GM13977 (cell line): ENCODE results near the gene GNE.
"Not testable (repeated sequence)": the region's sequence is repeated elsewhere in the genome, so short reads cannot be mapped to it uniquely, and the experiment has no call there.

Experiments used
- DNase-seq: peaks from one replicate; pipeline ENCODE4 v3.0.0; 2012; ENCODE audit warnings: low spot score
- in situ Hi-C: fragments of 300-500 bp; cut with MboI; formaldehyde crosslinking; loops from one replicate; pipeline ENCODE4 v1.12.0; 2022; ENCODE audit warnings: low sequenced_read_pairs, low pct_unique_long_range_greater_than_20kb, mixed read lengths, inconsistent platforms; ENCODE audit not compliant: unreplicated experiment
- TF ChIP-seq, protein P1 (sequence below): IDR thresholded peaks from 2 replicates; pipeline ENCODE4 v1.5.1; 2012; ENCODE audit warnings: mild to moderate bottlenecking, control low read depth; ENCODE audit not compliant: insufficient read depth; ENCODE audit errors: extremely low read depth, missing control alignments

GNE gene

DNA sequence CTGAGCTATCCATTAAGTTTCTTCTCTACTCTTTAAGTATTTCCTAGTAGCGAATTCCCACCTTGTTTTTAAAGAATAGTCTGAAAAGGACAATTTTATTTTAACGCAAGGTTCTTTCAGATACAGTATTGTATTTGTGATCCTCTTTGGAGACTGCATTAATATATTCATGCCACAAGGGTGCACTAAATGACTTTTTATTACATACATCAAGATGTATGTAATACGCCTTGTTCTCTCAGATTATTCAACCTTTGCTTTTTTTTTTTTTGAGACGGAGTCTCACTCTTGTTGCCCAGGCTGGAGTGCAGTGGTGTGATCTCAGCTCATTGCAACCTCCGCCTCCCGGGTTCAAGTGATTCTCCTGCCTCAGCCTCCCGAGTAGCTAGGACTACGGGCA lies 10.2 kb downstream of the GNE start:
- in situ Hi-C loops = not testable (repeated sequence)
- DNase-seq = peak; percentile 34

DNA sequence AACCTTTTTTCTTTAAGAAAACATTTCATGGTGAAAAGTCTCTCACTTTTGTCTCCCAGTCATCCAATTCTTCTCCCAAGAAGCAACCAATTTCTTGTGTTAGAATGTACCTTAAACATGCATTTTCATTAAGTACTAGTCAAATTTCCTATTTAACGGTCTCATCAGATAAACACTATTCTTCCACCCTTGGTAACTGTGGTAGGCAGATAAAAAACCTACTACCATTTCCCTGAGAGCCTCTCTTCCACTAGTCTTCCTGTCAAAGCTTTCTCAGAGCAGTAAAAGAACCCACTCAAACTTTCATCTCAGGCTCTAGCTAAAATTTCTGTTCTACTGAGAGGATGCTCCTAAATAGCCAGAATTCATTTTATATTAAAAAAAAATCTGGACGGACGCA lies 10.9 kb downstream of the GNE start:
- in situ Hi-C loops = no loop called here
- TF ChIP-seq, protein P1, sequence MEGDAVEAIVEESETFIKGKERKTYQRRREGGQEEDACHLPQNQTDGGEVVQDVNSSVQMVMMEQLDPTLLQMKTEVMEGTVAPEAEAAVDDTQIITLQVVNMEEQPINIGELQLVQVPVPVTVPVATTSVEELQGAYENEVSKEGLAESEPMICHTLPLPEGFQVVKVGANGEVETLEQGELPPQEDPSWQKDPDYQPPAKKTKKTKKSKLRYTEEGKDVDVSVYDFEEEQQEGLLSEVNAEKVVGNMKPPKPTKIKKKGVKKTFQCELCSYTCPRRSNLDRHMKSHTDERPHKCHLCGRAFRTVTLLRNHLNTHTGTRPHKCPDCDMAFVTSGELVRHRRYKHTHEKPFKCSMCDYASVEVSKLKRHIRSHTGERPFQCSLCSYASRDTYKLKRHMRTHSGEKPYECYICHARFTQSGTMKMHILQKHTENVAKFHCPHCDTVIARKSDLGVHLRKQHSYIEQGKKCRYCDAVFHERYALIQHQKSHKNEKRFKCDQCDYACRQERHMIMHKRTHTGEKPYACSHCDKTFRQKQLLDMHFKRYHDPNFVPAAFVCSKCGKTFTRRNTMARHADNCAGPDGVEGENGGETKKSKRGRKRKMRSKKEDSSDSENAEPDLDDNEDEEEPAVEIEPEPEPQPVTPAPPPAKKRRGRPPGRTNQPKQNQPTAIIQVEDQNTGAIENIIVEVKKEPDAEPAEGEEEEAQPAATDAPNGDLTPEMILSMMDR = no peak
- no peak for DNase-seq

More for the DNA sequence above, 10.2 kb downstream of the GNE start:
- TF ChIP-seq, protein P1 = peak; percentile 34

DNA sequence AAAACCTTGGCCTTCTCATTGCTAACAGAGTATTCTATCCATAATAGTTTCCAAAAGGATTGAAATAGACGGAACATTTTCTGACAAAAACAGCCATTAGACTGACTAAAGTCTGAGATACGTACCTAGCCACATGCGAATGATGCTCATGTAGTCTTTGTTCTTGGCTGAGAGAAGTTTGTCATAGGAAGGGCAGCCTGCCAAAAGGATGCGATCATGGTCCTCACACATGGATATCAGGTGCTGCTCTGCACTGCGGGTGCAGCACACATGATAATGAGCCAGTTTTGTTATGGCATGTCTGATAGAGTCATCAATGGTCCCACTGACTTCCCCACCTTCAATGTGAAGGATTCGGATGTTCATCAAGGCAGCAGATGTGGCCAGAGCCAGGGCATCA lies 12.3 kb downstream of the GNE start:
- no peak for DNase-seq
- TF ChIP-seq, protein P1 = no peak
- in situ Hi-C loops = no loop called here

DNA sequence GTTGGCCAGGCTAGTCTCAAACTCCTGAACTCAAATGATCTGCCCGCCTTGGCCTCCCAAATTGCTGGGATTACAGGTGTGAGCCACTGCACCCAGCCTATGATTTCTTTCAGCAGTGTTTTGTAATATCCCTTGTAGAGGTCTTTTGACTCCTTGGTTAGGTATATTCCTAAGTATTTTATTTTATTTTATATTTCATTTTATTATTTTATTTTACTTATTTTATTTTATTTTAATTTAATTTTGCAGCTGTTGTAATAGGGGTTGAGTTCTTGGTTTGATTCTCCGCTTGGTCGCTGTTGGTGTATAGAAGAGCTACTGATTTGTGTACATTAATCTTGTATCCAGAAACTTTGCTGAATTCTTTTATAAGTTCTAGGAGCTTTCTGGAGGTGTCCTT lies 18.6 kb downstream of the GNE start:
- in situ Hi-C loops, DNase-seq: not testable (repeated sequence)

DNA sequence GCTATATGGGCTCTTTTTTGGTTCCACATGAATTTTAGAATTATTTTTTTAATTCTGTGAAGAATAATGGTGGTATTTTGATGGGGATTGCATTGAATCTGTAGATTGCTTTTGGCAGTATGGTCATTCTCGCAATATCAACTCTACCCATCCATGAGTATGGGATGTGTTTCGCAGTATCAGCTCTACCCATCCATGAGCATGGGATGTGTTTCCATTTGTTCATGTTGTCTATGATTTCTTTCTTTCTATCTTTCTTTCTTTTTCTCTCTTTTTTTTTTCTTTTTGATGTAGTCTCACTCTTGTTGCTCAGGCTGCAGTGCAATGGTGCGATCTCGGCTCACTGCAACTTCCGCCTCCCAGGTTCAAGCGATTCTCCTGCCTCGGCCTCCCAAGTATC lies 19.0 kb downstream of the GNE start:
- in situ Hi-C loops, DNase-seq: not testable (repeated sequence)

DNA sequence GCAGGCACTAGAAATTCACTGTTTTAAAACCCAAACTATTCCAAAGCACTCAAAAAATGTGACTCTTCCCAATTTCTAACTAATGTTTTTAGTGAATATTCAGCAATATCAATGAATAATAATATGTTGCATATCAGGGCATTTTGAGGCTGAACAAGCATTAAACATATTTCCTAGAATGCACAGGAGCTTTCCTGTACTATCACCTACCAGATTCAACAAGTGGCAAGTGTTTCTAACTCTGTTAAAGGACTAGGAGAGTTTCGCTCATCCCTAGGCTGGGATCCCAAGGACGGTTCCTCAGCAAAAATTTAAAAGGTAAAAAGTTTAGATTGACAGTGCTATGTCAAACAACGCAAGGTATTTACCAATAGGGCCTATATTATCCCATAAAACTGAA lies 21.0 kb downstream of the GNE start:
- TF ChIP-seq, protein P1 = no peak
- in situ Hi-C loops = no loop called here
- DNase-seq = no peak

DNA sequence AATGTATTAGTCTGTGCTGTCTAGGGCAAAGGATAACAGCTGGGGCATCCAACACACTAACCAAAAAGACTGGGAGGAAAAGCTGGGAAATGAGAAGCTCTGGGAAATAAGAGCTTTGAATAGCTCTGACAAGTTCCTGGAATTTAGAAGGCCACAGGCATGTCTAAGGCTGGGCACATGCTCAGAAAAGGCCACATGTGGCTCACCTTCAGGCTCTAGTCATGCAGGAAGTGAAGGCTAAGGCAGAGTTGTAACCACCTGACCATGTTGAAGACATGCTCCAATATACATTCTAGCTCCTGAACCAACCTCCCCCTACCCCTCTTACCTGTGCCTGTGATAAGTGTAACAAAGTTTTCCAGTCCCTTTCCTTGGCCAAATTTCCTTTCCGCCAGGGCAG lies 35.8 kb downstream of the GNE start:
- no peak for DNase-seq
- in situ Hi-C loops = no loop called here
- TF ChIP-seq, protein P1 = no peak

DNA sequence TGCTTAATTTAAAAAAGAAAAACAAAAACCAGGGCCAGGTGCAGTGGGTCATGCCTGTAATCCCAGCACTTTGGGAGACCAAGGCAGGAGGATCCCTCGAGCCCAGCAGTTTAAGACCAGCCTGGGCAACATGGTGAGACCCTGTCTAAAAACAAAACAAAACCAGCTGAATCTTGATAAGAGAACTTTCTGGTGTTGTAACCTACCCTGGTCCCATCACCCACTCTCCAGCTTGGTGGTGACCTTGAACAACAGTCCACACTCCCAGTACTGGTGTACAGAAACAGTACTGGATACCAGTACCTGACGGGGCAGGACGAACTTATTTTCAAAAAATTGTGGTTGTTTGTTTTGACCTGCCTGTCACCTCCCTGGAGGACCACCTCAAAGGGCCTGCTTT lies 36.6 kb downstream of the GNE start:
- TF ChIP-seq, protein P1 = no peak
- in situ Hi-C loops = no loop called here
- DNase-seq = no peak
